ENCODE measurements around the gene PAPLN. TPM values are rescaled to one million over a fixed set of nuclear protein-coding genes. Genes with fewer than 3 reads are reported as not detected.

The PAPLN gene
- total and polyA plus RNA-seq, 7 donors: 0.26 to 0.79 (median 0.44) TPM

GRCh38 chr14:73220061-73220460 is 17.2 kb upstream of the PAPLN start:
- intact Hi-C loops (cut with DNase I): no loop called here
- DNase-seq (no peak), ATAC-seq (no peak)
- H3K27me3 ChIP-seq (ENCODE audit: insufficient read depth in 3 of 3, low read length in 2 of 3): no peaks in the 10 kb centered on the region
- H3K9me3 ChIP-seq: no peaks in the 10 kb centered on the region
- H3K27ac ChIP-seq: no peak overlapping the region
- H3K4me1 ChIP-seq: no peaks in the 10 kb centered on the region
- 85 to 91% (median 87%) methylated on average over 4 of the region's 4 CpGs for WGBS, 3 donors
- TF ChIP-seq, protein P1, sequence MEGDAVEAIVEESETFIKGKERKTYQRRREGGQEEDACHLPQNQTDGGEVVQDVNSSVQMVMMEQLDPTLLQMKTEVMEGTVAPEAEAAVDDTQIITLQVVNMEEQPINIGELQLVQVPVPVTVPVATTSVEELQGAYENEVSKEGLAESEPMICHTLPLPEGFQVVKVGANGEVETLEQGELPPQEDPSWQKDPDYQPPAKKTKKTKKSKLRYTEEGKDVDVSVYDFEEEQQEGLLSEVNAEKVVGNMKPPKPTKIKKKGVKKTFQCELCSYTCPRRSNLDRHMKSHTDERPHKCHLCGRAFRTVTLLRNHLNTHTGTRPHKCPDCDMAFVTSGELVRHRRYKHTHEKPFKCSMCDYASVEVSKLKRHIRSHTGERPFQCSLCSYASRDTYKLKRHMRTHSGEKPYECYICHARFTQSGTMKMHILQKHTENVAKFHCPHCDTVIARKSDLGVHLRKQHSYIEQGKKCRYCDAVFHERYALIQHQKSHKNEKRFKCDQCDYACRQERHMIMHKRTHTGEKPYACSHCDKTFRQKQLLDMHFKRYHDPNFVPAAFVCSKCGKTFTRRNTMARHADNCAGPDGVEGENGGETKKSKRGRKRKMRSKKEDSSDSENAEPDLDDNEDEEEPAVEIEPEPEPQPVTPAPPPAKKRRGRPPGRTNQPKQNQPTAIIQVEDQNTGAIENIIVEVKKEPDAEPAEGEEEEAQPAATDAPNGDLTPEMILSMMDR (IDR thresholded peaks at IDR 0.05): no peak
- no peak overlapping the region for H3K4me3 ChIP-seq
- H3K36me3 ChIP-seq (ENCODE audit: insufficient read depth in 1 of 2, low read depth in 1 of 2): peaks cover 9 to 74% of the 10 kb centered on the region in 2 donors

DNA sequence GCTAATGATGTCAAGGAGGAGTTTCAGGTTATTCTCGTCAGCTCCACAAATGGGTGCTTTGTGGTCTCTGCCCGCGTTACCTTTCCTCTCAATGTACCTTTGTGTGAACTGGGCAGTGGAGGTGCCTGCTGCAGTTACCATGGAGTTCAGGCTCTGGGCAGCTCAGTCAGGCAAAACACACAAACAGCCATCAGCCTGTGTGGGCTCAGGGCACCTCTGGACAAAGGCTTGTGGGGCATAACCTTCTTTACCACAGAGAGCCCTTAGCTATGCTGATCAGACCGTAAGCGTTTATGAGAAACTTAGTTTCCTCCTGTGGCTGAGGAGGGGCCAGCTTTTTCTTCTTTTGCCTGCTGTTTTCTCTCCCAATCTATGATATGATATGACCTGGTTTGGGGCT is 16.7 kb upstream of the PAPLN start:
- DNase-seq (no peak), ATAC-seq (no peak)
- peaks cover 9 to 71% of the 10 kb centered on the region in 2 donors for H3K36me3 ChIP-seq (ENCODE audit: insufficient read depth in 1 of 2, low read depth in 1 of 2)
- TF ChIP-seq, protein P1 (IDR thresholded peaks at IDR 0.05): no peak
- no peaks in the 10 kb centered on the region for H3K27me3 ChIP-seq (ENCODE audit: insufficient read depth in 3 of 3, low read length in 2 of 3)
- H3K9me3 ChIP-seq: no peaks in the 10 kb centered on the region
- no peak overlapping the region for H3K27ac ChIP-seq
- no peak overlapping the region for H3K4me3 ChIP-seq
- intact Hi-C loops (cut with DNase I): no loop called here
- no peaks in the 10 kb centered on the region for H3K4me1 ChIP-seq
- 95 to 97% (median 95%) methylated on average over 5 of the region's 5 CpGs for WGBS, 3 donors

GRCh38 chr14:73221945-73222344 is 15.4 kb upstream of the PAPLN start:
- Histone ChIP-seq H3K27me3 (ENCODE audit: insufficient read depth in 3 of 3, low read length in 2 of 3) (no peaks in the 10 kb centered on the region), H3K27ac (no peak overlapping the region), H3K9me3 (no peaks in the 10 kb centered on the region), H3K4me3 (no peak overlapping the region), H3K4me1 (no peaks in the 10 kb centered on the region), H3K36me3 (ENCODE audit: insufficient read depth in 1 of 2, low read depth in 1 of 2) (peaks cover 9 to 60% of the 10 kb centered on the region in 2 donors)
- WGBS, 3 donors: 80 to 87% (median 86%) methylated on average over 2 of the region's 2 CpGs
- DNase-seq (no peak), ATAC-seq (no peak)
- TF ChIP-seq, protein P1 (IDR thresholded peaks at IDR 0.05): no peak
- intact Hi-C loops (cut with DNase I): no loop called here

DNA sequence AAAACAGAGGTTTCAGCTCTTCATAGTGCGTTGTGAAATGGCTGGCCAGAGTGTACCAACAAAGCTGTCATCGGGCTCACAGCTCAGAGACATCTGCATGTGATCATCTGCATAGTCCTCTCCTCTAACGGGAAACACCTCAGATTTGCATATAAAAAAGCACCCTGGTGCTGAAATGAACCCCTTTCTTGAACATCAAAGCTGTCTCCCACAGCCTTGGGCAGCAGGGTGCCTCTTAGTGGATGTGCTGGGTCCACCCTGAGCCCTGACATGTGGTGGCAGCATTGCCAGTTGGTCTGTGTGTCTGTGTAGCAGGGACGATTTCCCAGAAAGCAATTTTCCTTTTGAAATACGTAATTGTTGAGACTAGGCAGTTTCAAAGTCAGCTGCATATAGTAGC is 14.3 kb upstream of the PAPLN start:
- Histone ChIP-seq H3K9me3 (no peaks in the 10 kb centered on the region), H3K27me3 (ENCODE audit: insufficient read depth in 3 of 3, low read length in 2 of 3) (no peaks in the 10 kb centered on the region), H3K36me3 (ENCODE audit: insufficient read depth in 1 of 2, low read depth in 1 of 2) (peaks cover 5 to 49% of the 10 kb centered on the region in 2 donors), H3K27ac (no peak overlapping the region), H3K4me1 (no peaks in the 10 kb centered on the region), H3K4me3 (no peak overlapping the region)
- DNase-seq (no peak), ATAC-seq (peak in 2 of 4 donors; percentile 41 to 69)
- intact Hi-C loops (cut with DNase I): no loop called here
- WGBS, 3 donors: 53 to 71% (median 54%) methylated on average over 5 of the region's 5 CpGs
- TF ChIP-seq, protein P1 (IDR thresholded peaks at IDR 0.05): no peak

DNA sequence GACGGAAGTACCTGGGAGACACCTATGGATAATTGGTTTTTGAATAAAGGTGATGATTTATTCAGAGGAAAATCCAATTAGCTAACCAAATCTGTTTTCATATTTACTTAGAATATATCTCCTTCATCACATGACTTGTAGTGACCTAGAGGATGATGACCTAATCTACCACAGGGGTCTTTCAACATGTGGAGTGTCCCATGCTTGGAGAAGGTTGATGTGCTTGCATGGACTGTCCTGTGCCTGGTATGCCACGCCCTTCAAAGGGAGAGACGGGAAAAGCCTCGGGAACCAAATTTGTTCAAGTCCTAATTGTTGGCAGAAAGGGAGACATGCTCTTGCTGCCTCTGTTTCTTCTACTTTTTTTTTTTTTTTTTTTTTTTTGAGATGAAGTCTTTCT is 11.8 kb upstream of the PAPLN start:
- Histone ChIP-seq H3K9me3 (no peaks in the 10 kb centered on the region), H3K27me3 (ENCODE audit: insufficient read depth in 3 of 3, low read length in 2 of 3) (no peaks in the 10 kb centered on the region), H3K36me3 (ENCODE audit: insufficient read depth in 1 of 2, low read depth in 1 of 2) (peaks cover 0 to 25% of the 10 kb centered on the region in 2 donors), H3K4me3 (no peak overlapping the region), H3K27ac (no peak overlapping the region), H3K4me1 (peaks cover 3% of the 10 kb centered on the region)
- 74 to 82% (median 76%) methylated on average over 4 of the region's 4 CpGs for WGBS, 3 donors
- intact Hi-C loops (cut with DNase I): no loop called here
- TF ChIP-seq, protein P1 (IDR thresholded peaks at IDR 0.05): no peak
- DNase-seq (no peak), ATAC-seq (no peak)

Measured in psoas muscle (tissue), 8 donors.